Panc1 (cell line): ENCODE results near the gene IFNAR2. TPM values are rescaled to one million over a fixed set of nuclear protein-coding genes. Genes with fewer than 3 reads are reported as not detected.

Experiments used
- ATAC-seq: fragments of 200-7000 bp; cut with Tn5 transposase; 2 replicates; pipeline ENCODE4 v1.9.1; 2020; ENCODE audit warnings: mild to moderate bottlenecking, moderate library complexity
- BruUV-seq: library from RNA; stranded (reverse); fragments of 400-500 nt; replicated peaks from 2 replicates; lab custom pipeline; 2021; lab: Mats Ljungman, UMichigan
- CTCF ChIA-PET: fragments of 300-600 bp; sonication (Branson Sonifier 250); formaldehyde crosslinking; loops from one replicate; lab custom pipeline; 2022; ENCODE audit warnings: antibody characterized with exemption; lab: Charles Lee
- POLR2A ChIA-PET: fragments of 300-600 bp; sonication (Branson Sonifier 250); formaldehyde crosslinking; loops from one replicate; lab custom pipeline; 2022; ENCODE audit warnings: antibody characterized with exemption; lab: Charles Lee
- DNase-seq: peaks from one replicate; pipeline ENCODE4 v3.0.0-alpha.2; 2010; ENCODE audit warnings: low read depth, low spot score
- H3K27ac ChIP-seq: 2 replicates; pipeline ENCODE4 v1.5.1; 2011; ENCODE audit warnings: mild to moderate bottlenecking, low read length, inconsistent platforms
- H3K27me3 ChIP-seq: fragments of 200-500 bp; sonication (Bioruptor generic); 2 replicates; pipeline ENCODE4 v1.6.0; 2014; ENCODE audit warnings: low read length, inconsistent platforms; ENCODE audit not compliant: control insufficient read depth, insufficient read depth
- H3K36me3 ChIP-seq: fragments of 200-500 bp; sonication (Bioruptor generic); 2 replicates; pipeline ENCODE4 v1.5.1; 2014; ENCODE audit warnings: inconsistent platforms, mild to moderate bottlenecking, low read length, moderate library complexity; ENCODE audit not compliant: control insufficient read depth, insufficient read depth
- H3K4me1 ChIP-seq: 2 replicates; pipeline ENCODE4 v1.5.1; 2011; ENCODE audit warnings: inconsistent platforms, mild to moderate bottlenecking, low read length, moderate library complexity; ENCODE audit not compliant: control insufficient read depth, insufficient read depth
- H3K4me3 ChIP-seq, 2 experiments: 2 replicates each; pipeline ENCODE4 v1.5.1; 2011 to 2012; ENCODE audit warnings: low read depth in 2 of 2, low read length in 2 of 2, mild to moderate bottlenecking in 2 of 2, inconsistent platforms in 1 of 2, moderate library complexity in 1 of 2
- H3K9me3 ChIP-seq: fragments of 200-500 bp; sonication (Bioruptor generic); 2 replicates; pipeline ENCODE4 v1.5.1; 2014; ENCODE audit warnings: low read depth, mild to moderate bottlenecking, inconsistent platforms, low read length, moderate library complexity; ENCODE audit not compliant: control insufficient read depth, insufficient read depth
- POLR2AphosphoS5 ChIP-seq: IDR thresholded peaks from 2 replicates; pipeline ENCODE4 v1.6.1; 2012; ENCODE audit warnings: mild to moderate bottlenecking, low read depth, low read length, moderate library complexity
- SIN3A ChIP-seq: IDR thresholded peaks from 2 replicates; pipeline ENCODE4 v1.6.1; 2012; ENCODE audit warnings: low read depth, mild to moderate bottlenecking, low read length, moderate library complexity, borderline replicate concordance; ENCODE audit not compliant: insufficient read depth
- TCF7L2 ChIP-seq: IDR thresholded peaks from 2 replicates; pipeline ENCODE4 v1.6.1; 2011; ENCODE audit warnings: mild to moderate bottlenecking, low read depth, low read length, inconsistent platforms
- in situ Hi-C: cut with HindIII; loops from 2 replicates; pipeline ENCODE4 v1.10.0; 2016; ENCODE audit warnings: low sequenced_read_pairs, low pct_unique_long_range_greater_than_20kb
- intact Hi-C: fragments of 100-400 bp; cut with micrococcal nuclease; formaldehyde crosslinking; loops from one replicate; pipeline ENCODE4 v1.10.0; 2022; ENCODE audit not compliant: unreplicated experiment
- total RNA-seq: library from RNA; stranded (reverse); gene quantifications from one replicate; pipeline ENCODE4 v1.2.1, GENCODE V29; 2021; ENCODE audit not compliant: unreplicated experiment
- TF ChIP-seq, protein P1 (sequence below), 2 experiments: IDR thresholded peaks; 2 replicates each; pipeline ENCODE4 v1.6.1; 2011 to 2012; ENCODE audit warnings: low read depth in 2 of 2, control low read depth in 1 of 2, low read length in 1 of 2, mild to moderate bottlenecking in 1 of 2, moderate library complexity in 1 of 2; ENCODE audit not compliant: insufficient read depth in 1 of 2
- TF ChIP-seq, protein P2 (sequence below): fragments of 450-650 bp; IDR thresholded peaks from 2 replicates; pipeline ENCODE4 v1.5.1; 2017; ENCODE audit warnings: mild to moderate bottlenecking

Gene IFNAR2
- total RNA-seq, 1 experiment from 2014 or later: 18.2 TPM

DNA sequence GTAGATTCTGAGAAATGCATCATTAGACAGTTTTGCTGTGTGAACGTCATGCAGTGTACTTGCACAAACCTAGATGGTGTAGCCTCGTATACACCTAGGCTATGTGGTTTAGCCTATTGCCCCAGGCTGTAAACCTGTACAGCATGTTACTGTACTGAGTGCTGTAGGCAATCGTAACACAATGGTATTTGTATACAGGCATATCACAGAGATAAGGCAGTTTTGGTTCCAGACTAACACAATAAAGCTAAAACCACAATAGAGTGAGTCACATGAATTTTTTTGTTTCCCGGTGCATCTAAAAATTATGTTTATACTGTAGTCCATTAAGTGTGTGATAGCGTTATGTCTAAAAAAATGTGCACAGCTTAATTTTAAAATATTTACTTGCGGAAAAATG is 43.3 kb downstream of the IFNAR2 start:
- H3K27me3 ChIP-seq: no peaks in the 10 kb centered on the region
- intact Hi-C loops: no loop called here
- no peak for TF ChIP-seq SIN3A
- TF ChIP-seq, protein P1, sequence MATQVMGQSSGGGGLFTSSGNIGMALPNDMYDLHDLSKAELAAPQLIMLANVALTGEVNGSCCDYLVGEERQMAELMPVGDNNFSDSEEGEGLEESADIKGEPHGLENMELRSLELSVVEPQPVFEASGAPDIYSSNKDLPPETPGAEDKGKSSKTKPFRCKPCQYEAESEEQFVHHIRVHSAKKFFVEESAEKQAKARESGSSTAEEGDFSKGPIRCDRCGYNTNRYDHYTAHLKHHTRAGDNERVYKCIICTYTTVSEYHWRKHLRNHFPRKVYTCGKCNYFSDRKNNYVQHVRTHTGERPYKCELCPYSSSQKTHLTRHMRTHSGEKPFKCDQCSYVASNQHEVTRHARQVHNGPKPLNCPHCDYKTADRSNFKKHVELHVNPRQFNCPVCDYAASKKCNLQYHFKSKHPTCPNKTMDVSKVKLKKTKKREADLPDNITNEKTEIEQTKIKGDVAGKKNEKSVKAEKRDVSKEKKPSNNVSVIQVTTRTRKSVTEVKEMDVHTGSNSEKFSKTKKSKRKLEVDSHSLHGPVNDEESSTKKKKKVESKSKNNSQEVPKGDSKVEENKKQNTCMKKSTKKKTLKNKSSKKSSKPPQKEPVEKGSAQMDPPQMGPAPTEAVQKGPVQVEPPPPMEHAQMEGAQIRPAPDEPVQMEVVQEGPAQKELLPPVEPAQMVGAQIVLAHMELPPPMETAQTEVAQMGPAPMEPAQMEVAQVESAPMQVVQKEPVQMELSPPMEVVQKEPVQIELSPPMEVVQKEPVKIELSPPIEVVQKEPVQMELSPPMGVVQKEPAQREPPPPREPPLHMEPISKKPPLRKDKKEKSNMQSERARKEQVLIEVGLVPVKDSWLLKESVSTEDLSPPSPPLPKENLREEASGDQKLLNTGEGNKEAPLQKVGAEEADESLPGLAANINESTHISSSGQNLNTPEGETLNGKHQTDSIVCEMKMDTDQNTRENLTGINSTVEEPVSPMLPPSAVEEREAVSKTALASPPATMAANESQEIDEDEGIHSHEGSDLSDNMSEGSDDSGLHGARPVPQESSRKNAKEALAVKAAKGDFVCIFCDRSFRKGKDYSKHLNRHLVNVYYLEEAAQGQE (IDR thresholded peaks at IDR 0.05; ENCODE audit: insufficient read depth in 1 of 2, low read depth in 2 of 2, low read length in 1 of 2): no peak
- no peak for TF ChIP-seq POLR2AphosphoS5
- TF ChIP-seq TCF7L2: no peak
- TF ChIP-seq, protein P2, sequence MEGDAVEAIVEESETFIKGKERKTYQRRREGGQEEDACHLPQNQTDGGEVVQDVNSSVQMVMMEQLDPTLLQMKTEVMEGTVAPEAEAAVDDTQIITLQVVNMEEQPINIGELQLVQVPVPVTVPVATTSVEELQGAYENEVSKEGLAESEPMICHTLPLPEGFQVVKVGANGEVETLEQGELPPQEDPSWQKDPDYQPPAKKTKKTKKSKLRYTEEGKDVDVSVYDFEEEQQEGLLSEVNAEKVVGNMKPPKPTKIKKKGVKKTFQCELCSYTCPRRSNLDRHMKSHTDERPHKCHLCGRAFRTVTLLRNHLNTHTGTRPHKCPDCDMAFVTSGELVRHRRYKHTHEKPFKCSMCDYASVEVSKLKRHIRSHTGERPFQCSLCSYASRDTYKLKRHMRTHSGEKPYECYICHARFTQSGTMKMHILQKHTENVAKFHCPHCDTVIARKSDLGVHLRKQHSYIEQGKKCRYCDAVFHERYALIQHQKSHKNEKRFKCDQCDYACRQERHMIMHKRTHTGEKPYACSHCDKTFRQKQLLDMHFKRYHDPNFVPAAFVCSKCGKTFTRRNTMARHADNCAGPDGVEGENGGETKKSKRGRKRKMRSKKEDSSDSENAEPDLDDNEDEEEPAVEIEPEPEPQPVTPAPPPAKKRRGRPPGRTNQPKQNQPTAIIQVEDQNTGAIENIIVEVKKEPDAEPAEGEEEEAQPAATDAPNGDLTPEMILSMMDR: no peak
- ChIA-PET POLR2A (no interaction called here), CTCF (no interaction called here)
- ATAC-seq (no peak), DNase-seq (no peak)
- no peaks in the 10 kb centered on the region for H3K36me3 ChIP-seq
- no TSS peak for BruUV-seq
- no peak overlapping the region for H3K27ac ChIP-seq
- H3K4me3 ChIP-seq: no peak overlapping the region
- H3K4me1 ChIP-seq: no peaks in the 10 kb centered on the region
- in situ Hi-C loops: no loop called here
- no peaks in the 10 kb centered on the region for H3K9me3 ChIP-seq

DNA sequence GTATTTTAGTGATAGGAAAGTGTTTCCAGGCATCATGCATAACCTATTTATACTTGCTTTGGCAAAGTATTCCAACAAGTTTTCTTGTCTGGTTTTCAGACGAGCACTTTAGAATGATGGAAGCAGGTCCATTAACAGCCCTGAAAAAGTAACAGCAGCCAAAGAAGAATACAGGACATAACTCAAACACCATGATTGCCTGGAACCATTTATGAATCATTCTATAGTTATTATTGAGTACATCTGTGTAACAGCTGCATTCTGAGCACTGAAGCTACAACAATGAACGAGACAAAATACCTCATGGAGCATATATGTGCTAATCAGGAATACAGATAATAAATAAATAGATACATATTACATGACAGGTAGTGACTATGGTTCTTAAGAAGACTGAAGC is 49.0 kb downstream of the IFNAR2 start:
- in situ Hi-C loops: no loop called here
- BruUV-seq: no TSS peak
- Histone ChIP-seq H3K9me3 (peaks cover 6% of the 10 kb centered on the region; the same call in 1 of the 2 replicates), H3K27ac (no peak overlapping the region), H3K27me3 (no peaks in the 10 kb centered on the region), H3K4me3 (no peak overlapping the region), H3K4me1 (no peaks in the 10 kb centered on the region), H3K36me3 (no peaks in the 10 kb centered on the region; the same call in 1 of the 2 replicates)
- POLR2A ChIA-PET: interaction anchor here (0.6 kb wide), 1 partner anchor 559 kb away, joined by 6 read pairs; no protein-coding TSS in a partner anchor
- intact Hi-C loops: no loop called here
- no peak for TF ChIP-seq SIN3A
- TF ChIP-seq TCF7L2: no peak
- TF ChIP-seq POLR2AphosphoS5: no peak
- TF ChIP-seq, protein P1 (IDR thresholded peaks at IDR 0.05; ENCODE audit: insufficient read depth in 1 of 2, low read depth in 2 of 2, low read length in 1 of 2): no peak
- TF ChIP-seq, protein P2: no peak
- CTCF ChIA-PET: no interaction called here
- DNase-seq (no peak), ATAC-seq (no peak)
